MM.1S (cell line): ENCODE data around the gene ACACB.

ENCODE experiments used
- DNase-seq: peaks from one replicate; pipeline ENCODE4 v3.0.0-alpha.2; 2015
- H2AFZ ChIP-seq: fragments of 300-600 bp; sonication (generic); 2 replicates; pipeline ENCODE4 v1.6.0; 2016; ENCODE audit warnings: antibody characterized with exemption, low read length
- H3F3A ChIP-seq: fragments of 300-600 bp; sonication (generic); 2 replicates; pipeline ENCODE4 v1.6.1; 2016; ENCODE audit warnings: mild to moderate bottlenecking, antibody characterized with exemption, low read length, moderate library complexity, mixed read lengths; ENCODE audit not compliant: insufficient read depth
- H3K27ac ChIP-seq: fragments of 300-600 bp; sonication (generic); 2 replicates; pipeline ENCODE4 v1.5.1; 2016; ENCODE audit warnings: mild to moderate bottlenecking, low read length
- H3K27me3 ChIP-seq: fragments of 300-600 bp; sonication (generic); replicated peaks from 2 replicates; pipeline ENCODE4 v1.6.0; 2016; ENCODE audit warnings: low read length; ENCODE audit not compliant: insufficient read depth
- H3K36me3 ChIP-seq: fragments of 300-600 bp; sonication (generic); replicated peaks from 2 replicates; pipeline ENCODE4 v1.6.1; 2016; ENCODE audit warnings: mild to moderate bottlenecking, low read length, mixed read lengths; ENCODE audit not compliant: insufficient read depth
- H3K4me1 ChIP-seq: fragments of 300-600 bp; sonication (generic); 2 replicates; pipeline ENCODE4 v1.6.1; 2016; ENCODE audit warnings: low read length, mixed read lengths
- H3K4me2 ChIP-seq: fragments of 300-600 bp; sonication (generic); 2 replicates; pipeline ENCODE4 v1.6.0; 2016; ENCODE audit warnings: low read depth, low read length
- H3K4me3 ChIP-seq: fragments of 300-600 bp; sonication (generic); 2 replicates; pipeline ENCODE4 v1.5.1; 2016; ENCODE audit warnings: low read length, mixed read lengths
- H3K79me2 ChIP-seq: fragments of 300-600 bp; sonication (generic); 2 replicates; pipeline ENCODE4 v1.6.1; 2016; ENCODE audit warnings: mixed run types, low read length, mixed read lengths
- H3K9ac ChIP-seq: fragments of 300-600 bp; sonication (generic); 2 replicates; pipeline ENCODE4 v1.6.1; 2016; ENCODE audit warnings: low read length, mixed read lengths
- H3K9me2 ChIP-seq: fragments of 300-600 bp; sonication (generic); replicated peaks from 2 replicates; pipeline ENCODE4 v1.6.1; 2016; ENCODE audit warnings: mild to moderate bottlenecking, low read length, mixed read lengths; ENCODE audit not compliant: insufficient read depth
- H3K9me3 ChIP-seq: fragments of 300-600 bp; sonication (generic); replicated peaks from 2 replicates; pipeline ENCODE4 v1.6.1; 2016; ENCODE audit warnings: mild to moderate bottlenecking, low read length, mixed read lengths; ENCODE audit not compliant: insufficient read depth
- H4K20me1 ChIP-seq: fragments of 300-600 bp; sonication (generic); 2 replicates; pipeline ENCODE4 v1.6.1; 2016; ENCODE audit warnings: mild to moderate bottlenecking, low read length, moderate library complexity, mixed read lengths; ENCODE audit not compliant: insufficient read depth
- EZH2 ChIP-seq: fragments of 300-600 bp; sonication (generic); optimal IDR thresholded peaks from 2 replicates; pipeline ENCODE3; 2017; ENCODE audit warnings: low read depth, mild to moderate bottlenecking, antibody characterized with exemption, low read length, mixed read lengths
- EZH2phosphoT487 ChIP-seq: fragments of 300-600 bp; sonication (generic); IDR thresholded peaks from 2 replicates; pipeline ENCODE4 v1.6.1; 2018; ENCODE audit warnings: antibody characterized with exemption, low read length
- TF ChIP-seq, protein P1 (sequence below): fragments of 300-600 bp; sonication (generic); IDR thresholded peaks from 2 replicates; pipeline ENCODE4 v1.5.1; 2016; ENCODE audit warnings: antibody characterized with exemption, low read length, mixed read lengths

The ACACB gene

DNA sequence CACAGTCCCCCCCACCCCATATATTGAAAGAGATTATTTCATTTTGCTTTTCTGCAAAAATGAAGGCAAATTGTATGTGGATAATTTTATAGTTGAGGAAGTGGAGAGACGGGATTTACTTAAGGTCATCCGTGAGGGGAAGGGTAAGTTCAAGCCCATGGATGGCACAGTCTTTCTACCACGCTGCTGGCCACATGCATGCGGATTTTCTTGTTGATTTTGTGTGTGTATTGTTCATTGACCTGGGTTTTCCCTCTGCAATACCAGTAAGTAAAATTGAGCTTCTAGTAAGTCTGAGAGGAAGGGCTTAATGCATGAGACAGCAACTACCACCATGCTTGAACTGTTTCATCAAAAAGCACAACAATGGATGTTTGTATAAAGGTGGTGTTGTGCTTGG, 35.1 kb downstream of the ACACB start:
- no peaks in the 10 kb centered on the region for H3K36me3 ChIP-seq
- no peaks in the 10 kb centered on the region for H3K27me3 ChIP-seq
- no peak overlapping the region for H3K4me3 ChIP-seq
- H3K4me1 ChIP-seq: peaks cover 10% of the 10 kb centered on the region; the same call in 1 of the 2 replicates
- no peaks in the 10 kb centered on the region for H3K9me2 ChIP-seq
- peaks cover 13% of the 10 kb centered on the region for H3K79me2 ChIP-seq
- H3K4me2 ChIP-seq: no peak overlapping the region
- H3K9ac ChIP-seq: no peak overlapping the region
- no peak for DNase-seq
- TF ChIP-seq EZH2: no peak
- TF ChIP-seq, protein P1, sequence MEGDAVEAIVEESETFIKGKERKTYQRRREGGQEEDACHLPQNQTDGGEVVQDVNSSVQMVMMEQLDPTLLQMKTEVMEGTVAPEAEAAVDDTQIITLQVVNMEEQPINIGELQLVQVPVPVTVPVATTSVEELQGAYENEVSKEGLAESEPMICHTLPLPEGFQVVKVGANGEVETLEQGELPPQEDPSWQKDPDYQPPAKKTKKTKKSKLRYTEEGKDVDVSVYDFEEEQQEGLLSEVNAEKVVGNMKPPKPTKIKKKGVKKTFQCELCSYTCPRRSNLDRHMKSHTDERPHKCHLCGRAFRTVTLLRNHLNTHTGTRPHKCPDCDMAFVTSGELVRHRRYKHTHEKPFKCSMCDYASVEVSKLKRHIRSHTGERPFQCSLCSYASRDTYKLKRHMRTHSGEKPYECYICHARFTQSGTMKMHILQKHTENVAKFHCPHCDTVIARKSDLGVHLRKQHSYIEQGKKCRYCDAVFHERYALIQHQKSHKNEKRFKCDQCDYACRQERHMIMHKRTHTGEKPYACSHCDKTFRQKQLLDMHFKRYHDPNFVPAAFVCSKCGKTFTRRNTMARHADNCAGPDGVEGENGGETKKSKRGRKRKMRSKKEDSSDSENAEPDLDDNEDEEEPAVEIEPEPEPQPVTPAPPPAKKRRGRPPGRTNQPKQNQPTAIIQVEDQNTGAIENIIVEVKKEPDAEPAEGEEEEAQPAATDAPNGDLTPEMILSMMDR: no peak
- TF ChIP-seq EZH2phosphoT487: no peak
- no peaks in the 10 kb centered on the region for H3K9me3 ChIP-seq
- no peaks in the 10 kb centered on the region for H4K20me1 ChIP-seq
- H3K27ac ChIP-seq: no peak overlapping the region
- H2AFZ ChIP-seq: no peak overlapping the region
- H3F3A ChIP-seq: peaks cover 16% of the 10 kb centered on the region

GRCh38 chr12:109153821-109154441, 37.5 kb downstream of the ACACB start:
- peak overlapping the region; percentile 33; the same call in 1 of the 2 replicates for H3K9ac ChIP-seq
- no peaks in the 10 kb centered on the region for H4K20me1 ChIP-seq
- peak; percentile 33 for DNase-seq
- peaks cover 10% of the 10 kb centered on the region; the same call in 1 of the 2 replicates for H3K4me1 ChIP-seq
- H3K27me3 ChIP-seq: no peaks in the 10 kb centered on the region
- H3K36me3 ChIP-seq: no peaks in the 10 kb centered on the region
- peak overlapping the region; percentile 8; the same call in 1 of the 2 replicates for H3K27ac ChIP-seq
- peak overlapping the region; percentile 42 for H2AFZ ChIP-seq
- H3K4me3 ChIP-seq: peak overlapping the region; percentile 52
- H3F3A ChIP-seq: peaks cover 16% of the 10 kb centered on the region
- H3K79me2 ChIP-seq: peaks cover 37% of the 10 kb centered on the region
- no peaks in the 10 kb centered on the region for H3K9me3 ChIP-seq
- peak overlapping the region; percentile 79 for H3K4me2 ChIP-seq
- TF ChIP-seq EZH2phosphoT487 (no peak), EZH2 (no peak)
- TF ChIP-seq, protein P1: no peak
- no peaks in the 10 kb centered on the region for H3K9me2 ChIP-seq

GRCh38 chr12:109154451-109155438, 38.4 kb downstream of the ACACB start:
- Histone ChIP-seq H4K20me1 (no peaks in the 10 kb centered on the region), H3K9me2 (no peaks in the 10 kb centered on the region), H3K27me3 (no peaks in the 10 kb centered on the region), H3K27ac (peak overlapping the region; percentile 97), H3K36me3 (no peaks in the 10 kb centered on the region), H3K9ac (peak overlapping the region; percentile 91), H3K79me2 (peaks cover 44% of the 10 kb centered on the region), H3F3A (peaks cover 16% of the 10 kb centered on the region), H3K4me2 (peak overlapping the region; percentile 90), H2AFZ (peak overlapping the region; percentile 89), H3K4me1 (peaks cover 10% of the 10 kb centered on the region; the same call in 1 of the 2 replicates), H3K9me3 (no peaks in the 10 kb centered on the region), H3K4me3 (peak overlapping the region; percentile 83)
- DNase-seq: peak; percentile 94
- TF ChIP-seq EZH2phosphoT487 (no peak), EZH2 (no peak)
- TF ChIP-seq, protein P1: no peak
